NOMO-1 treated with dmso at 0.1 percent for 144 hours (cell line): ENCODE results near the gene COA1.
A peak's percentile ranks its signal among the peaks of the same experiment; 100 is the strongest.
"Not testable (repeated sequence)": the region's sequence is repeated elsewhere in the genome, so short reads cannot be mapped to it uniquely, and the experiment has no call there.

ENCODE experiments used
- DNase-seq: peaks from one replicate; lab custom pipeline; 2025; ENCODE audit not compliant: unreplicated experiment; lab: John Stamatoyannopoulos, UW

Gene COA1

DNA sequence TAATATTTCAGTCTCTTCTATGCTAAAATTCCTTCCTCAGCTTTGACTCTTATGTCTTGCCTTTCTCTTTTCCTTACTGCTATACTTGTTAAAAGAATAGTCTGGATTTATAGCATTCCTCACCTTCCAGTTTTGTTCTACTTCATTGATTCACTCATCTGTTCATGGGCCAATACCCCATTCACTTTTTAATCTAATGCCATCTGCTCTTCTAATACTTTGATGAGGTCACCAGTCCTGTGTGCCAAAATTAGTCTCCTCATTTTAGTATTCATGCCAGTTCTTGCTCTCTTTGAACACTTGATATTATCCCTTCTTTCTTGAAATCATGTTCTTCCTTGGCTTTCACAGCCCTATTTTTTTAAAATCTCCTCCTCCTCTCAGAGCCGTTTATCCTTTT, 127.1 kb downstream of the COA1 start:
- no peak for DNase-seq

- no peak for DNase-seq
Observed at GRCh38 chr7:43600056-43600455, 129.3 kb downstream of the COA1 start.

- DNase-seq = not testable (repeated sequence)
Observed at GRCh38 chr7:43596426-43596825, 132.9 kb downstream of the COA1 start.

DNA sequence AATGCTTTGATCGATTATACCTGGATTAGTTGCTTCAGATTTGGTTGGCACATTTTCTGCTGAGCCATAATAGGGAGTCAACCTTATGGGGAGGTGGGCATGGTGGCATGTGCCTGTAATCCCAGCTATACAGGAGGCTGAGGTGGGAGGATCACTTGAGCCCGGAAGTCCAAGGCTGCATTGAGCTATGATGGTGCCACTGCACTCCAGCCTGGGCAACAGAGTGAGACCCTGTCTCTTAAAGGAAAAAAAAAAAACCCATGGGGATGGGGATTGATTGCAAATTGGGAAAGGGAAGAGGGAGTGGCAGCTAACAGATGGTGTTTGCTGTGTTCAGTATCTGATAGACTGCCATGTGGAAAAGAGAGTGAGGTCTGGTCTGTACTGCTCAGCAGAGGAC, 135.3 kb downstream of the COA1 start:
- DNase-seq = no peak

GRCh38 chr7:43593010-43593409, 136.3 kb downstream of the COA1 start:
- DNase-seq = no peak

DNA sequence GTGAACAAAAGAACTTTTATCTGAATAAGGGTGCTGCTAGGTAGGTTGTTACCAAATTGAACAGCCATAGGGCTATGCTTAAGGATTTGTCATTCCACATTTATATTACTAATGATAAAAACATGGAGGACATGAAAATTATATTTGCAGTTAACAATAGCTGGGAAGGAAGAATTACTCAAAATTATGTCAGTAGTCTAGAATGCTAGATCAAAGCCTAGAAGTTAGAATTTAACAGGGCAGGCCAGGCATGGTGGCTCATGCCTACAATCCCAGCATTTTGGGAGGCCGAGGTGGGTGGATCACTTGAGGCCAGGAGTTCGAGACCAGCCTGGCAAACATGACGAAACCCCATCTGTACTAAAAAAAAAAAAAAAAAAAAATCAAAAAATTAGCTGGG, 137.0 kb downstream of the COA1 start:
- DNase-seq = no peak

DNA sequence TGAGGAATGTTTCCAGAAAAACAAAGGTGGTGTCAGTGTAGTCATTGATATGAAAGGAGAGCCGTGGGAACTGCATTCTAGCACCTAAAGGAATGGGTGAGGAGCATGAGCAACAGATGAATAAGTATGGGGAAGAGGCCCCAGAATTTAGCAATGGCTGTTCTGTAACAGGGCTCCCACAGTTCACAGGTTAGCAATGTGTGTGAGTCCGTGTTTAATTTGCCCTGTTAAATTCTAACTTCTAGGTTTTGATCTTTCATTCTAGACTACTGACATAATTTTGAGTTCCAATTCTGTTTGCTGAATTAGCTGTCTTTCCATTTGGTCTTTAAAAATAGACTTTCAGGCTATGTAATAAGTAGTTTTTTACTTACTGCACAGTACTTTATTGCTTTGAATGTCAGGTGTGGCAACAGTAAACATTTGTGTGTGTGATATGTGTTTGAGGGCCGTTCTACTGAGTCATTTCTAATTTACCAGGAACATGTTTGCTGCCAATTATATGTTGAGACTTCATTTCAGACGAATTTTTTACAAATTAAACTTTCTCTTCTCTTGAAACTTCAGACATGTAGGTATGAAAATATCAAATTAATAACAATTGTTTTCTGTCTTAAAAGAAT, 137.7 kb downstream of the COA1 start:
- no peak for DNase-seq

DNA sequence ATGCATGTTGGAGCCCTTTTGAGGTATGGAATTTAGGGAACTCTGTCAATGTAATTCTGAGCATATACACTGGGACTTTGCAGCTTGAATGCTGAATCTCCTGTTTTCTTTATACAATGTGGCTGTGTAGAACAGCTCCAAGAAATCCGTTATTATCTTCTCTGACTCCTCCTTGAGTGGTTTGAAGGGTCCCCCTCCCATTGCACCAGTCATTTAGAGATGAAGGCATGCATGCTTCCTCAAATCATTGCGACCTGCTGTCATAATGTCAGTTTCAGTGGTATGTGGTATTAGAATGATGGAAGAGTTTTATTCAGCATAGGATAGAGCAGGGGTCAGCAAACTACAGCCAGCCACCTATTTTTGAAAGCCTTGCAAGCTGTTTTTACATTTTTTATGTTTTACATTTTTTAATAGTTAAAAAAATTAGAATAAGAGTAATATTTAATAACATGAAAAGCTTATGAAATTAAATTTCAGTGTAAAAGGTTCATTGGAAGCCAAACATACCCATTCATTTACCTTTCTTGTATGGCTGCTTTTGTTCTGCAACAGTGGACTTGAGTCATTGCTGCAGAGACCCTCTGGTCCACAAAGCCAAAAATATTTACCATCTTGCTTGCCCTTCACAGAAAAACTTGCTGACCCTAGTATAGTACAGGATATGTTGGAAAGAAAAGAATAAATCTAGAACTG, 138.3 kb downstream of the COA1 start:
- DNase-seq = peak; percentile 38

GRCh38 chr7:43589728-43590127, 139.6 kb downstream of the COA1 start:
- no peak for DNase-seq
